Measurements from ENCODE around the gene TTC6. TPM values are rescaled to one million over a fixed set of nuclear protein-coding genes. Genes with fewer than 3 reads are reported as not detected.

The TTC6 gene
- total and polyA plus RNA-seq, 10 of the 15 experiments (the other 5 are each of a cell fraction or from before 2014, with no cell fraction given) = not detected

- TF ChIP-seq GABPA (IDR thresholded peaks at IDR 0.05; ENCODE audit: low read depth) = no peak
- no peak for TF ChIP-seq BCL3 (IDR thresholded peaks at IDR 0.05; ENCODE audit: borderline replicate concordance, insufficient read depth, low read depth, low read length, poor library complexity, severe bottlenecking)
- no peak for TF ChIP-seq MXI1 (IDR thresholded peaks at IDR 0.05; ENCODE audit: low read depth, low read length)
- no peak for TF ChIP-seq IKZF1 (conservative IDR thresholded peaks at IDR 0.05)
Observed at GRCh38 chr14:37616853-37617252, 21.4 kb downstream of the TTC6 start (continued).

GRCh38 chr14:37617864-37618365, 22.5 kb downstream of the TTC6 start:
- ChIA-PET CTCF (no interaction called here), SMC1A (ENCODE audit: uncharacterized antibody, unreplicated experiment) (no interaction called here), RAD21 (ENCODE audit: unreplicated experiment) (no interaction called here), POLR2A (no interaction called here)
- TF ChIP-seq CREB1 (IDR thresholded peaks at IDR 0.05; ENCODE audit: low read depth) (no peak), SREBF2 (IDR thresholded peaks at IDR 0.05; ENCODE audit: low read length) (no peak), EP300 (IDR thresholded peaks at IDR 0.05; ENCODE audit: borderline replicate concordance in 1 of 2, control insufficient read depth in 1 of 2, low read depth in 2 of 2, low read length in 2 of 2) (no peak), CHD1 (IDR thresholded peaks at IDR 0.05; ENCODE audit: low read depth, low read length) (no peak), IRF4 (IDR thresholded peaks at IDR 0.05; ENCODE audit: low read depth, low read length) (no peak), HDGF (IDR thresholded peaks at IDR 0.05) (no peak), ZBED1 (IDR thresholded peaks at IDR 0.05; ENCODE audit: borderline replicate concordance) (no peak), KLF5 (IDR thresholded peaks at IDR 0.05; ENCODE audit: partially characterized antibody) (no peak), ZNF687 (IDR thresholded peaks at IDR 0.05) (no peak), NFIC (IDR thresholded peaks at IDR 0.05; ENCODE audit: low read depth, low read length) (no peak), RCOR1 (conservative IDR thresholded peaks at IDR 0.05; ENCODE audit: low read depth, low read length) (no peak), ETV6 (conservative IDR thresholded peaks at IDR 0.05 in 1 of 2, IDR thresholded peaks at IDR 0.05 in 1 of 2; ENCODE audit: borderline replicate concordance in 1 of 2, low read depth in 1 of 2) (no peak)
- DNase-seq (ENCODE audit: low read depth, low spot score) = no peak
- intact Hi-C loops (cut with micrococcal nuclease; ENCODE audit: unreplicated experiment) = no loop called here
- no peak for FAIRE-seq
- 0% methylated on average over 1 of the region's 1 CpG for WGBS (ENCODE audit: insufficient coverage, insufficient replicate concordance, low lambda C conversion rate, missing lambda C conversion rate)
- Histone ChIP-seq H3K27ac (ENCODE audit: control insufficient read depth, insufficient read depth) (no peak overlapping the region), H3K4me3 (no peak overlapping the region), H3K27me3 (replicated peaks in 1 of 2; ENCODE audit: control insufficient read depth in 2 of 2, insufficient read depth in 2 of 2, low read length in 1 of 2) (no peaks in the 10 kb centered on the region), H4K20me1 (ENCODE audit: control insufficient read depth, insufficient read depth) (no peaks in the 10 kb centered on the region), H3K79me2 (ENCODE audit: control insufficient read depth, insufficient read depth, low read length) (no peaks in the 10 kb centered on the region), H2AFZ (ENCODE audit: control insufficient read depth, low read depth, low read length) (no peak overlapping the region), H3K9me3 (replicated peaks; ENCODE audit: control insufficient read depth, insufficient read depth, low read length) (no peaks in the 10 kb centered on the region; the same call in 2 of the 3 replicates), H3K9ac (ENCODE audit: control insufficient read depth, insufficient read depth, low read length) (no peak overlapping the region), H3K4me2 (ENCODE audit: control insufficient read depth, insufficient read depth) (no peak overlapping the region), H3K4me1 (ENCODE audit: control insufficient read depth, insufficient read depth, low read length) (no peaks in the 10 kb centered on the region), H3K36me3 (ENCODE audit: control insufficient read depth in 2 of 2, insufficient read depth in 2 of 2, low read length in 1 of 2) (no peaks in the 10 kb centered on the region)
- in situ Hi-C loops (cut with MboI) = no loop called here
- ATAC-seq = no peak
- BruUV-seq (replicated peaks) = no TSS peak

Data from GM12878 (cell line).